ENCODE measurements around the gene RERG.

The RERG gene

GRCh38 chr12:15146585-15146984, 74.6 kb downstream of the RERG start:
- no peaks in the 10 kb centered on the region for H4K20me1 ChIP-seq (ENCODE audit: insufficient read depth)
- no peak overlapping the region for H3K4me2 ChIP-seq
- H3K4me1 ChIP-seq (ENCODE audit: low read depth, poor library complexity, severe bottlenecking): no peaks in the 10 kb centered on the region
- H2AFZ ChIP-seq (ENCODE audit: low read depth): no peak overlapping the region
- no peaks in the 10 kb centered on the region for H3K79me2 ChIP-seq (ENCODE audit: insufficient read depth, low read depth)
- no peak overlapping the region for H3K27ac ChIP-seq
- H3K9ac ChIP-seq: no peak overlapping the region
- no peaks in the 10 kb centered on the region for H3K36me3 ChIP-seq (ENCODE audit: insufficient read depth)
- no peak overlapping the region for H3K4me3 ChIP-seq (IDR thresholded peaks at IDR 0.05; ENCODE audit: insufficient read depth, low read depth, low read length)
- no peaks in the 10 kb centered on the region for H3K27me3 ChIP-seq (ENCODE audit: insufficient read depth, low read depth)
- TF ChIP-seq CTCF (conservative IDR thresholded peaks at IDR 0.05; ENCODE audit: low read depth, low read length): no peak

- Histone ChIP-seq H3K79me2 (ENCODE audit: insufficient read depth, low read depth) (no peaks in the 10 kb centered on the region), H3K9ac (no peak overlapping the region), H2AFZ (ENCODE audit: low read depth) (no peak overlapping the region), H3K27ac (no peak overlapping the region), H3K4me2 (no peak overlapping the region), H3K27me3 (ENCODE audit: insufficient read depth, low read depth) (no peaks in the 10 kb centered on the region), H3K36me3 (ENCODE audit: insufficient read depth) (no peaks in the 10 kb centered on the region), H4K20me1 (ENCODE audit: insufficient read depth) (no peaks in the 10 kb centered on the region), H3K4me1 (ENCODE audit: low read depth, poor library complexity, severe bottlenecking) (no peaks in the 10 kb centered on the region), H3K4me3 (IDR thresholded peaks at IDR 0.05; ENCODE audit: insufficient read depth, low read depth, low read length) (no peak overlapping the region)
- no peak for TF ChIP-seq CTCF (conservative IDR thresholded peaks at IDR 0.05; ENCODE audit: low read depth, low read length)
These were observed 77.8 kb downstream of the RERG start for GRCh38 chr12:15143467-15143866.

GRCh38 chr12:15142711-15143110, 78.5 kb downstream of the RERG start:
- no peaks in the 10 kb centered on the region for H3K79me2 ChIP-seq (ENCODE audit: insufficient read depth, low read depth)
- H3K4me2 ChIP-seq: no peak overlapping the region
- H3K4me3 ChIP-seq (IDR thresholded peaks at IDR 0.05; ENCODE audit: insufficient read depth, low read depth, low read length): no peak overlapping the region
- no peaks in the 10 kb centered on the region for H3K4me1 ChIP-seq (ENCODE audit: low read depth, poor library complexity, severe bottlenecking)
- no peak for TF ChIP-seq CTCF (conservative IDR thresholded peaks at IDR 0.05; ENCODE audit: low read depth, low read length)
- no peak overlapping the region for H3K27ac ChIP-seq
- H3K27me3 ChIP-seq (ENCODE audit: insufficient read depth, low read depth): no peaks in the 10 kb centered on the region
- H3K36me3 ChIP-seq (ENCODE audit: insufficient read depth): no peaks in the 10 kb centered on the region
- no peak overlapping the region for H2AFZ ChIP-seq (ENCODE audit: low read depth)
- no peak overlapping the region for H3K9ac ChIP-seq
- no peaks in the 10 kb centered on the region for H4K20me1 ChIP-seq (ENCODE audit: insufficient read depth)

GRCh38 chr12:15131431-15131830, 89.8 kb downstream of the RERG start:
- Histone ChIP-seq H3K27me3 (ENCODE audit: insufficient read depth, low read depth) (no peaks in the 10 kb centered on the region), H3K27ac (no peak overlapping the region), H3K36me3 (ENCODE audit: insufficient read depth) (no peaks in the 10 kb centered on the region), H3K4me1 (ENCODE audit: low read depth, poor library complexity, severe bottlenecking) (no peaks in the 10 kb centered on the region), H3K4me2 (no peak overlapping the region), H3K79me2 (ENCODE audit: insufficient read depth, low read depth) (no peaks in the 10 kb centered on the region), H3K9ac (no peak overlapping the region), H3K4me3 (IDR thresholded peaks at IDR 0.05; ENCODE audit: insufficient read depth, low read depth, low read length) (no peak overlapping the region), H4K20me1 (ENCODE audit: insufficient read depth) (no peaks in the 10 kb centered on the region), H2AFZ (ENCODE audit: low read depth) (no peak overlapping the region)
- no peak for TF ChIP-seq CTCF (conservative IDR thresholded peaks at IDR 0.05; ENCODE audit: low read depth, low read length)

GRCh38 chr12:15130541-15130940, 90.7 kb downstream of the RERG start:
- no peak overlapping the region for H3K4me2 ChIP-seq
- no peaks in the 10 kb centered on the region for H4K20me1 ChIP-seq (ENCODE audit: insufficient read depth)
- no peak overlapping the region for H3K9ac ChIP-seq
- no peak overlapping the region for H3K4me3 ChIP-seq (IDR thresholded peaks at IDR 0.05; ENCODE audit: insufficient read depth, low read depth, low read length)
- H3K79me2 ChIP-seq (ENCODE audit: insufficient read depth, low read depth): no peaks in the 10 kb centered on the region
- no peak for TF ChIP-seq CTCF (conservative IDR thresholded peaks at IDR 0.05; ENCODE audit: low read depth, low read length)
- H3K27me3 ChIP-seq (ENCODE audit: insufficient read depth, low read depth): no peaks in the 10 kb centered on the region
- H3K36me3 ChIP-seq (ENCODE audit: insufficient read depth): no peaks in the 10 kb centered on the region
- no peaks in the 10 kb centered on the region for H3K4me1 ChIP-seq (ENCODE audit: low read depth, poor library complexity, severe bottlenecking)
- H2AFZ ChIP-seq (ENCODE audit: low read depth): no peak overlapping the region
- no peak overlapping the region for H3K27ac ChIP-seq

Measured in KMS-11 (cell line).